G401 (cell line): ENCODE data around the gene RNF181. TPM values are rescaled to one million over a fixed set of nuclear protein-coding genes. Genes with fewer than 3 reads are reported as not detected.
"Not testable (repeated sequence)": the region's sequence is repeated elsewhere in the genome, so short reads cannot be mapped to it uniquely, and the experiment has no call there.

ENCODE experiments used
- DNase-seq: peaks from one replicate; pipeline ENCODE4 v3.0.0-alpha.2; 2015; ENCODE audit warnings: low spot score
- in situ Hi-C: cut with HindIII; loops from 2 replicates; pipeline ENCODE4 v1.10.0; 2016; ENCODE audit warnings: low sequenced_read_pairs, mixed read lengths
- total RNA-seq: library from RNA; depleted of rRNA; stranded (reverse); fragments of >200 nt; shearing (Covaris generic); gene quantifications from 2 replicates; pipeline ENCODE4 v1.2.3, GENCODE V29; 2014

Gene RNF181
- total RNA-seq, 1 experiment from 2014 or later = 130 TPM

- no peak for DNase-seq
- in situ Hi-C loops = no loop called here
Measured at GRCh38 chr2:85607268-85608215, 12.0 kb downstream of the RNF181 start.

- in situ Hi-C loops = no loop called here
- DNase-seq = no peak
Measured at GRCh38 chr2:85611217-85611704, 15.7 kb downstream of the RNF181 start.

- DNase-seq = peak; percentile 90
- in situ Hi-C loops = no loop called here
Measured at GRCh38 chr2:85611705-85612587, 16.4 kb downstream of the RNF181 start, which contains the start of gene C2orf68. Gene C2orf68, minus strand, starts transcription at chr2:85612066. Its CDS starts 82 bp downstream, at chr2:85611984.

GRCh38 chr2:85613717-85614515 lies 18.4 kb downstream of the RNF181 start:
- no peak for DNase-seq

GRCh38 chr2:85614757-85615156 lies 19.2 kb downstream of the RNF181 start:
- DNase-seq, in situ Hi-C loops: not testable (repeated sequence)

More at GRCh38 chr2:85613717-85614515, 18.4 kb downstream of the RNF181 start:
- in situ Hi-C loops = no loop called here

GRCh38 chr2:85615413-85615728 lies 19.8 kb downstream of the RNF181 start:
- no peak for DNase-seq
- in situ Hi-C loops = no loop called here

GRCh38 chr2:85617723-85618122 lies 22.2 kb downstream of the RNF181 start:
- DNase-seq, in situ Hi-C loops: not testable (repeated sequence)

GRCh38 chr2:85619617-85620016 lies 24.1 kb downstream of the RNF181 start:
- DNase-seq = no peak
- in situ Hi-C loops = no loop called here

GRCh38 chr2:85621338-85621737 lies 25.8 kb downstream of the RNF181 start:
- in situ Hi-C loops = no loop called here
- no peak for DNase-seq

- in situ Hi-C loops = no loop called here
- DNase-seq = no peak
Measured at GRCh38 chr2:85623991-85624390, 28.4 kb downstream of the RNF181 start.

GRCh38 chr2:85628658-85629057 lies 33.1 kb downstream of the RNF181 start:
- in situ Hi-C loops = no loop called here

GRCh38 chr2:85631316-85631715 lies 35.8 kb downstream of the RNF181 start:
- no peak for DNase-seq
- in situ Hi-C loops = no loop called here

More at GRCh38 chr2:85628658-85629057, 33.1 kb downstream of the RNF181 start:
- DNase-seq = no peak

- no peak for DNase-seq
- in situ Hi-C loops = no loop called here
Measured at GRCh38 chr2:85635011-85635410, 39.5 kb downstream of the RNF181 start.

GRCh38 chr2:85635636-85636035 lies 40.1 kb downstream of the RNF181 start:
- in situ Hi-C loops = no loop called here
- DNase-seq = no peak

- in situ Hi-C loops = no loop called here
- no peak for DNase-seq
Measured at GRCh38 chr2:85642725-85643124, 47.2 kb downstream of the RNF181 start.

- in situ Hi-C loops = no loop called here
- DNase-seq = no peak
Measured at GRCh38 chr2:85644909-85645308, 49.4 kb downstream of the RNF181 start.

- in situ Hi-C loops = no loop called here
- no peak for DNase-seq
Measured at GRCh38 chr2:85646166-85646565, 50.6 kb downstream of the RNF181 start.
